ENCODE data around the gene CLK1.
A peak's percentile ranks its signal among the peaks of the same experiment; 100 is the strongest.

CLK1 gene

DNA sequence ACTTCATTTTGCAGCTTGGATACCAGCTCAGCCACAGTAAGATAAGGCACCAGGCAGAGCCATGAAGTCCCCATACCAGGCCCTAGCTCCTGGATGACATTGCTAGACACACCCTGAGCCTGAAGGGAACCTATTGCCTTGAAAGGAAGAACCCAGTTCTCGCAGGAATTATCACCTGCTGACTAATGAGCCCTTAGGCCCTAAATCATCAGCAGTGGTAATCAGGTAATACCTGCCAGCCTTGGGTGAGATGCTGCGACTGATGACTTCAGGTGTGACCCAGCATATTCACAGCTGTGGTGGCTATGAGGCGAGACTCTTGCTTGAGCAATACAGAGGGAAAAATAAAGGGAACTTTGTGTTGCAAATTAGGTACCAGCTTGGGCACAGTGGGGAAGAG is 24.9 kb downstream of the CLK1 start:
- TF ChIP-seq GATA3 (IDR thresholded peaks at IDR 0.05; ENCODE audit: low read depth, low read length), result no peak
- no peak for TF ChIP-seq GATA2 (IDR thresholded peaks at IDR 0.05; ENCODE audit: low read depth, low read length)

DNA sequence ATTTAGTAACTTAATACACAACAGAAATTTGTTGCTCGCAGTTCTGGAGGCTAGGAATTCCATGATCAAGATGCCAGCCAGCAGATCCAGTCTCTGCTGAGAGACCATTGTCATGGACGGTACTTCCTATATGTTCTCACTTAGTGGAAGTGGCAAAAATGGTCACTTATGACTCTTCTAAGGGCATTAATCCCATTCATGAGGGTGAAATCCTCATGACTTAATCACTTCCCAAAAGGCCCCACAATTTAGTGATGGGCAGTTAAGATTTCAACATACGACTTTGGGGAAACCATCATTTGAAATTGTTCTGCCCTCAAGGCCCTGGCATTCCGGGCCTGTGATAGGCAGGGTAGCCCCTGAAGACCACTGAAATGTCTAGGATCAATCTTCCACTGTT is 29.8 kb downstream of the CLK1 start:
- TF ChIP-seq GATA2 (IDR thresholded peaks at IDR 0.05; ENCODE audit: low read depth, low read length) (no peak), GATA3 (IDR thresholded peaks at IDR 0.05; ENCODE audit: low read depth, low read length) (no peak)

DNA sequence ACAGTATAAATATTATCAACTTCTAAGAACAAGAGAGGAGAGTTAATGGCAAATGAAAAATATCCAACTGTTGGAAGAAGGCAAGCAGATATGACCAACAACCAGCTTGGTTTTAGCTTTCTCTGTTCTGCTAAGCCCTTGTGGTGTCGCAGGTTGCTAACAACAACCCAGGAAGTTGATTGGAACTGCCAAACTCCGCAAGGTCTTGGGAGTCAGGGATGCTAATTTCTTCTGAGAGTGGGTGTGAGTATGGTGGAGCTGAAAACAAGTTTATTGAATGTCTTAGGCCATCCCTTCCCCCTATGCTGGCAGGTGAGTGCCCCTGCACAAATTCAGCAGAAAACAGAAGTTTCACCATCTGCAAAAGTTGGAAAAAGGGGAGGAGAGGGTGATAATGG is 35.2 kb downstream of the CLK1 start:
- TF ChIP-seq GATA2 (IDR thresholded peaks at IDR 0.05; ENCODE audit: low read depth, low read length), result no peak
- TF ChIP-seq GATA3 (IDR thresholded peaks at IDR 0.05; ENCODE audit: low read depth, low read length), result no peak

DNA sequence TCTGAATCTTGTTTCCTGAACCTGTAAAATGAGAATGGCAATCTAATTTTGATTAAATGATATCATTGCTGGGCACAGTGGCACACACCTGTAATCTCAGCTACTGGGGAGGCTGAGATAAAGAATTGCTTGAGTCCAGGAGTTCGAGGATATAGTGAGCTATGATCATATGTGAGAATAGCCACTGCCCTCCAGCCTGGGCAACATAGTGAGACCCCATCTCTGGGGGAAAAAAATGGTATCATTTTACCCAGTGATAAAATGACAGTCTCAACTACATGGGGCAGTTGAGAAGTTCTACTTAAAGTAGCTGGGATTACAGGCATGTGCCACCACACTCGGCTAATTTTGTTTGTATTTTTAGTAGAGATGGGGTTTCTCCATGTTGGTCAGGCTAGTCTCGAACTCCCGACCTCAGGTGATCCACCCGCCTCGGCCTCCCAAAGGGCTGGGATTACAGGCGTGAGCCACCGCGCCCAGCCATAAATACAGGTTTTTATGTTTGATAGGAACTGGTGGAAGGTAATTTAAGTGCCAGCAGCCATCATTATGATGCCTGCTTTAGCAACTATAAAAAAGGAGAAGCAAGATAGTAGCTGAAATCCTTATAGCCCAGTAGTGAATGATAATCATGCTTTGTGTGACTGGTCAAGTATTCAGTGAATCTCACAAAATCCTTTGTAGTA is 35.7 kb downstream of the CLK1 start:
- TF ChIP-seq GATA3 (IDR thresholded peaks at IDR 0.05; ENCODE audit: low read depth, low read length) (no peak), GATA2 (IDR thresholded peaks at IDR 0.05; ENCODE audit: low read depth, low read length) (no peak)

DNA sequence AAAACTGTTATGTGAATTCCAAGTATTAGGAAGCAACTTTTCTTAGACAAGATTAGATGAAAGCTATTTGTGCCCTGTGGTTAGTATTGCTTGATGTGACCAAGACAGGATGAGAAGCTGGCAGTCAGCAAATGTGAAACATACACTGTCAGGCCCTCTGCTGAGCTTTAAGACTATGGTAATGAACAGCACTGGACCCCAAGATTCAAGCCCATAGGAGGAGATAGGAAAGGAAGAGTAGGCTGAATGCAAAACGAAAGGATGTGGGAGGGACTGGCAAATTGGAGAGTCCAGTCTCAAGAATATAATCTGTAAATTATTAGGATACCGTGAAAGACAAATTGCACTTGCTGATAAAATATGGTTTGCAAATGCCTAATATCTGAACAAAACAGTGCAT is 36.4 kb downstream of the CLK1 start:
- TF ChIP-seq GATA3 (IDR thresholded peaks at IDR 0.05; ENCODE audit: low read depth, low read length) (no peak), GATA2 (IDR thresholded peaks at IDR 0.05; ENCODE audit: low read depth, low read length) (no peak)

DNA sequence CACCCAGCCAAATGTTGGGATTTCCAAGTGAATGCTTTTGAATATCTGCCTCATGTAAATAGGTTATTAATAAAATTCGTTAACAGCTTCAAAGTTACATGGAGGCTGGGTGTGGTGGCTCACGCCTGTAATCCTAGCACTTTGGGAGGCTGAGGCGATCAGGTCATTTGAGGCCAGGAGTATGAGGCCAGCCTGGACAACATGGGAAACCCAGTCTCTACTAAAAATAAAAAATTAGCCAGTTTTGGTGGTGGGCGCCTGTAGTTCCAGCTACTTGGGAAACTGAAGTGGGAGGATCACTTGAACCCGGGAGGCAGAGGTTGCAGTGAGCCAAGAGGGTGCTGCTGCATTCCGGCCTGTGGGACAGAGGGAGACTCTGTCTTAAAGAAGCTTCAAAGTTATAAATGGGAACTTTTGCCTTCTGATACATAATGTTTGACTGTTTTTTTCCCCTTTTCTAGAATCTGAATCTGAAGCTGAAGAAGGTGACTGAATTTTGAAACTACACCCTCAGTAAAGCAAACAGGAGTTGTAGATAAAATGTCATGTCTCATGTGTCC is 42.7 kb downstream of the CLK1 start:
- TF ChIP-seq GATA2 (IDR thresholded peaks at IDR 0.05; ENCODE audit: low read depth, low read length) (no peak), GATA3 (IDR thresholded peaks at IDR 0.05; ENCODE audit: low read depth, low read length) (no peak)

DNA sequence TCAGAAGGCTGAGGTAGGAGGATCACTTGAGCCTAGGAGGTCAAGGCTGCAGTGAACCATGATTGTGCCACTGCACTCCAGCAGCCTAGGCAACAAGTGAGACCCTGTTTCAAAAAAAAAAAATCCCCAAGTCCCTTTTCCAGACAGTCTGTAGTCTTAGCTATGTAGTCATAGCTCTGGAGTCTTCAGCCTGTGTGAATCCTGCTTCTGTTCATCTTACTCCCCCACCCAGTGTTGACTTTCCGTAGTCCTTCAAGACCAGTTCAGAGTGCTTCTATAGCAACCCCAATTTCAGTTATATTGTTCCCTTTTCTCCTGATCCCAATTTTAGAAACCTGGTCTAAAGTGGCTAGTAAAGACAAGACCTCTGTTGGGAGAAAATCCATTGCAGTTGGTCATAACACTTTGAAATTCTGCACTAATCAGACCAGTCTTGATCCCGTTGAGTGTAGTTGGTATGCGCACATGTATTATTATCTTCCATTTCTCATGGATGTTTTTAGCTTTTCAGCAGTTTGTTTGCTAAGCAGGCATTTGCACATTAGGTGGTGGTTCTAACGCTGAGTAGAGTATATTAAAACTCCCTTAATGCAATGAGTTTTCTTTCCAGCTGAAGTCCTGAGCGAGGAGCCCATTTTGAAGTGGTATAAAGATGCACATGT is 43.8 kb downstream of the CLK1 start:
- no peak for TF ChIP-seq GATA2 (IDR thresholded peaks at IDR 0.05; ENCODE audit: low read depth, low read length)
- TF ChIP-seq GATA3 (IDR thresholded peaks at IDR 0.05; ENCODE audit: low read depth, low read length), result no peak

DNA sequence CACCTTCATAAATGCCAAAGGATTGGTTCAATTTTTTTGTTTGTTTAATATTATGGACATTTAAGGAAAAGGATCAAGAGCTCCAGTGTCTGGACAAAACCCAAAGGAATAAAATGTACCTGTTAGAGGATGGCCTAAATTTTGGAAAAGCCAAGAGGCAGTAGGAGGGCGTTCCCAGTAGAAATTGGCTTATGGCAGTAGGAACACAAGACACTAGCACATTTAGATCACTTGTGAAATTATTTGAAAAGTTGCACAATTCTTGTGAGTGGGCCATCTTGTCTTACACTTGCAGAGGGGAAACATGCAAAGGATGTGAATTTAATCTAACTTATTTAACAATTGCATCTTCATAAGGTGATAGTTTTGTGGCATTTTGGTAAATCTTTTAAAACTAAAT is 49.5 kb downstream of the CLK1 start:
- TF ChIP-seq GATA3 (IDR thresholded peaks at IDR 0.05; ENCODE audit: low read depth, low read length) (no peak), GATA2 (IDR thresholded peaks at IDR 0.05; ENCODE audit: low read depth, low read length) (no peak)

DNA sequence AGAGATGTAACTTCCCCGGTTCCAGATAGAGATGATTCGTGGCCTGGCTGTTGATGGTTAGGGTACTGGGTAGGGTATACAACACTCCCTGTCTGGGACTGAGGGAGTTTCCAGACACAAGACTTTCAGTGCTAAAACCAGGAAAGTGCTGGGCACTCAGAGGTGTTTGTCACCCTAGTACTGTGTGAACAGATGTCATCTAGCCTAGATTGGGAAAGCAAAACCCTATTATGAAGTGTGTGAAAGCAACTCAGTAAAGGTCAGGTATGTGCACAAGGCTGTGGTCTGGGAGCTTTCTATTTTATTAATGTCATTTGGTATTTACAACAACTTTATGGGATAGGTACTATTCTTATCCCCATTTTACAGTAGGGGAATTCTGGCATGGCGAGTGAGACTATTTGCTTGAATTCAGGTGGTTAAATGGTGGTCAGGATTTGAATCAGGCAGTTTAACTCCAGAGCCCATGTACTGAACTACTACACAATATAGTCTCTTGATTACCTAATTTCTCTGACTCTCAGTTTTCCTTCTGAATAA is 50.1 kb downstream of the CLK1 start:
- TF ChIP-seq GATA3 (IDR thresholded peaks at IDR 0.05; ENCODE audit: low read depth, low read length) (no peak), GATA2 (IDR thresholded peaks at IDR 0.05; ENCODE audit: low read depth, low read length) (no peak)

DNA sequence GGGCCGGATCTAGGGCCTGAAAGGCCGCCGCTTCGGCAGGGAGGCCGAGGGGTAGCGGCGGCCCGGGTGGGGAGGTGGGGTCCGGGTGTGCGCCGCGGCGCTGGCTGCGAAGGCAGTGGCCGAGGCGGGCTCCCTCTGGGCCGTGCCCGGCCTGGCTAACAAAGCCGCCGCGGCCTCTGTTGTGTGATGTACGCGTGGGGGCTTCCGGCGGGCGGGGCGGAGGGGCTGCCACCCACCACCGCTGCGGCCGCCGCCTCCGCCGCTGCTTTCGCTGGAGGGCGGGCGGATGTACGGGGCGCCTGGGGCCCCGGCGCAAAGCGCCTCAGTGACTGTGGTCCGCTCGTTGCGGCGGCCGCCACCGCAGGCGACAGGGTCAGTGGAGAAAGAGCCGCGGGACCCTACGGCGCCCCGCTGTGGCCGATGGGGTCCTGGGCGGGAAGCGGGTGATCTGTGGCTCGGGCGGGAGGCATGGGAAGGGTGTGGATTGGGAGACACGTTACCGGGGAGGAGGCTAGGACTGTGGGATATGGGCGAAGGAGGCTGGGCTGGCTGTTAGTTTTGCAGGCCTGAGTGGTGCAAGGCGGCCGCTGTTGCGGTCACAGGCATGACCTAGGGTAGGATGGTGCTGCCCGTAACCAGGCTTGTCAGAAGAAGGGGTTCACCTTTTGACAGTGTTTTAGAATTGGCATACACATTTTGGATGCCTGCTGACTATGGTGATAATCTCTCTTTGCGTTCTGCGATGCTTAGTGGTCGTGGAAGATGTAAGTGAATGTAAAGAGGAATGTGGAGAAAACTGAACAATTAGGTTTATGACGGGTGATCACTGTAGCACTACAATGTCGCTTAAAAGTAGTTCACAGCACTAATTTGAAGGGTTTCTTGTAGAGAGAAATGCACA is 52.1 kb downstream of the CLK1 start:
- no peak for TF ChIP-seq GATA3 (IDR thresholded peaks at IDR 0.05; ENCODE audit: low read depth, low read length)
- no peak for TF ChIP-seq GATA2 (IDR thresholded peaks at IDR 0.05; ENCODE audit: low read depth, low read length)

DNA sequence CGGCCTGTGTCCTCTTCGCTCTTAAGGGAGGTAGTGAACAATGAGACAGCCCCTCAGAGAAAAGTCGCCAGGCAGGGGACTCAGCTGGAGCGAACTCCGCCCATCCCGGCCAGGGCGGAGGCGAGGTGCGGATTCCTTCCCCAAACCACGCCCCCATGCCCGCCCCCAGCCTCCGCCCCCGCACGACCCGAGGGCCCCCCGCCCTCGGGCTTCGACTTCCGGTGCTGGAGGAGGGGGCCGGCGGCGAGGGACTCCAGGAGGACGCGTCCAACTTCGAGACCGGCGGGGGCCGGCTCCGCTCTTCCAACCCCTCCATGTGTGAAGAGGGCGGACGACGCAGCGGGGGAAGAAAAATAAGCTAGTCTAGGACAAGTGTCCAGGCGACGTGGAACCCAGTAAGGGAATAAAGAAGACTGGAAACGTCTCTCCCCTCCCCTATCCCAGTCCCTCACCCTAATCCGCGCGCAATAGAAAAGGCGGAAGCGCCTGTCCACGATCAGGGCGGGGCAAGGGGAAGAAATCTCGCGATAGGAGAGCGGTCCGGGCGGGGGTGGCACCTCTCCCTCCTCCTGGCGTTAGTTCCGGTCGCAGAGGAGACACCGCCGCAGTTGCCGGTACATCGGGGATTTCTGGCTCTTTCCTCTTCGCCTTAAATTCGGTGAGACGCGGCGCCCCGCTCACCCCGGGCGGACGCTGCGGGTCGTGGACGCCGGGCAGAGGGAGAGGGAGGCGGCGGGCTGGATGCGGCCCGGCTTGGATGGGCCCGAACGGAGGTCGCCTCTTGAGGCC is 52.9 kb downstream of the CLK1 start, which contains the start of gene BZW1:
BZW1 (plus strand) TSS at position 578 of the 789 bp plus-strand sequence. CDS start 1,308 bp downstream, outside the sequence.
- no peak for TF ChIP-seq GATA3 (IDR thresholded peaks at IDR 0.05; ENCODE audit: low read depth, low read length)

DNA sequence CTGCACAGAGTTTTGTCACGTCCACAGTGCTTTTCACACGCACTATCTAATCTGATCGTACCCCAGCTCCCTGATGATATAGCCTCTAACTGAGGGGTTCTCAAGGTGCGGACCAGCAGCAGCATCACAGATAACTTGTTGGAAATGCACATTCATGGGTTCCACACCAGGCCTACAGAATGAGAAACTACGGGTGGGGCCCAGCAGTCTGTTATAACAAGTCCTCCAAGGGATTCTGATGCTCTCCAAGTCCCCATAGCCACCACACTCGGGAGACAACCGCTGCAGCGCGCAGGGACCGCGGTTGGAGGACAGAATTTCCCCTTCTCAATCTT is 53.5 kb downstream of the CLK1 start:
- TF ChIP-seq GATA2 (IDR thresholded peaks at IDR 0.05; ENCODE audit: low read depth, low read length), result 0 out of 2 replicates have a peak, but pooled peaks have one; percentile 20
- TF ChIP-seq GATA3 (IDR thresholded peaks at IDR 0.05; ENCODE audit: low read depth, low read length), result no peak

DNA sequence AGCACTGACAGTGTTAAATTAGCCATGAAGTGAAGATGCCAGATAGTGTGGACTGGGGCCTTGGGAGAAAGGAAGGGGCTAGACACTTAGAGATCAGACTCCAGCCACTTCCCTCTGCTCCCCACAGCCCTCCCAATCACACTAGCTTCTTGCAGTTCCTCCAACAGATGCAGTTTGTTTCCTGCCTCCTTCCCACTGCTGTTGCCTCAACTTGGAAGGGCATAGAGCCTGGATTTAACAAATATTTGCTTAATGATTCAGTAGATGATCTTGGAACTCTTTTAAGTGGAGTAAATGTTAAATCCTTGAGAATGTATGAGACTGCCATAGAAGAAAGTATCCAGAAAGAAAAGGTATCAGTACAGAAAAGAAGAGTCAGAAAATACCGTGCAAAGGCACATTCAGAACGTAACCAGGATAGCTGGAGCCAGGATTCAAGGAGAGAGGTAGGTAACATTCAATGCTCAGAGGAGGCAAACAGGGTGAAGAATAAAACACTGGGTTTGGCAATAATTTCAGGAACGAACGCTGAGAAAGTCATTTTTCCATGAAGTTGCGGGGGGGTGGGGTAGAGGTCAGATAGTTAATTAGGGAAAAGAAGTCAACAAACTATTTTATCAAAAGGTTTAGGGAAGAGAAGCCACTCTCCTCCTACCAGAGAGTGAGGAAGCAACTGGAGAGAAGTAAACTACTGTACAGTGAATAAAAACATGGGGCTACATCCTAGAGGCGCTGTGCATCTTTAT is 54.0 kb downstream of the CLK1 start:
- no peak for TF ChIP-seq GATA2 (IDR thresholded peaks at IDR 0.05; ENCODE audit: low read depth, low read length)
- TF ChIP-seq GATA3 (IDR thresholded peaks at IDR 0.05; ENCODE audit: low read depth, low read length), result no peak
